ENCODE results near the gene PRRC2A.

- no peak for TF ChIP-seq POLR2A (IDR thresholded peaks at IDR 0.05)
- TF ChIP-seq, protein P1, sequence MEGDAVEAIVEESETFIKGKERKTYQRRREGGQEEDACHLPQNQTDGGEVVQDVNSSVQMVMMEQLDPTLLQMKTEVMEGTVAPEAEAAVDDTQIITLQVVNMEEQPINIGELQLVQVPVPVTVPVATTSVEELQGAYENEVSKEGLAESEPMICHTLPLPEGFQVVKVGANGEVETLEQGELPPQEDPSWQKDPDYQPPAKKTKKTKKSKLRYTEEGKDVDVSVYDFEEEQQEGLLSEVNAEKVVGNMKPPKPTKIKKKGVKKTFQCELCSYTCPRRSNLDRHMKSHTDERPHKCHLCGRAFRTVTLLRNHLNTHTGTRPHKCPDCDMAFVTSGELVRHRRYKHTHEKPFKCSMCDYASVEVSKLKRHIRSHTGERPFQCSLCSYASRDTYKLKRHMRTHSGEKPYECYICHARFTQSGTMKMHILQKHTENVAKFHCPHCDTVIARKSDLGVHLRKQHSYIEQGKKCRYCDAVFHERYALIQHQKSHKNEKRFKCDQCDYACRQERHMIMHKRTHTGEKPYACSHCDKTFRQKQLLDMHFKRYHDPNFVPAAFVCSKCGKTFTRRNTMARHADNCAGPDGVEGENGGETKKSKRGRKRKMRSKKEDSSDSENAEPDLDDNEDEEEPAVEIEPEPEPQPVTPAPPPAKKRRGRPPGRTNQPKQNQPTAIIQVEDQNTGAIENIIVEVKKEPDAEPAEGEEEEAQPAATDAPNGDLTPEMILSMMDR (IDR thresholded peaks at IDR 0.05) = no peak
These were observed 38.6 kb downstream of the PRRC2A start for GRCh38 chr6:31658983-31659648.
